Subcutaneous abdominal adipose tissue (tissue), 5 donors: Measurements from ENCODE around the gene ZSCAN12.
"Not testable (repeated sequence)": the region's sequence is repeated elsewhere in the genome, so short reads cannot be mapped to it uniquely, and the experiment has no call there.

Experiments
- H3K27ac ChIP-seq: one replicate; pipeline ENCODE4 v1.7.0; 2013; ENCODE audit warnings: low read depth, mild to moderate bottlenecking, inconsistent platforms, low read length, moderate library complexity
- H3K27me3 ChIP-seq, 5 donors: one replicate each; pipeline ENCODE4 v1.7.0; 2013; ENCODE audit warnings: low read length in 5 of 5, inconsistent platforms in 1 of 5; ENCODE audit not compliant: control insufficient read depth in 5 of 5, insufficient read depth in 4 of 5
- H3K36me3 ChIP-seq, 5 donors: one replicate each; pipeline ENCODE4 v1.7.0; 2013; ENCODE audit warnings: low read length in 5 of 5; ENCODE audit not compliant: control insufficient read depth in 5 of 5, insufficient read depth in 5 of 5
- H3K4me1 ChIP-seq, 5 donors: one replicate each; pipeline ENCODE4 v1.7.0; 2013; ENCODE audit warnings: low read length in 5 of 5, mild to moderate bottlenecking in 3 of 5, moderate library complexity in 1 of 5; ENCODE audit not compliant: control insufficient read depth in 5 of 5, insufficient read depth in 5 of 5
- H3K4me3 ChIP-seq, 5 donors: one replicate each; pipeline ENCODE4 v1.7.0; 2013; ENCODE audit warnings: low read length in 5 of 5, low read depth in 1 of 5
- H3K9ac ChIP-seq, 5 donors: one replicate each; pipeline ENCODE4 v1.7.0; 2013; ENCODE audit warnings: low read length in 5 of 5, mild to moderate bottlenecking in 4 of 5, moderate library complexity in 3 of 5
- H3K9me3 ChIP-seq, 5 donors: one replicate each; pipeline ENCODE4 v1.7.0; 2013; ENCODE audit warnings: low read length in 5 of 5; ENCODE audit not compliant: control insufficient read depth in 5 of 5
- donor health status: healthy.
- donor health status: healthy.
- donor health status: healthy.
- donor health status: healthy.
- donor health status: healthy.

Gene ZSCAN12

GRCh38 chr6:28373925-28374324 is 25.6 kb downstream of the ZSCAN12 start:
- Histone ChIP-seq H3K27me3 (no peaks in the 10 kb centered on the region), H3K9me3 (no peaks in the 10 kb centered on the region), H3K4me3 (no peak overlapping the region), H3K4me1 (no peaks in the 10 kb centered on the region), H3K36me3 (peaks cover 0 to 9% (median under 1%) of the 10 kb centered on the region in 5 donors), H3K27ac (no peak overlapping the region), H3K9ac (no peak overlapping the region)

- H3K9ac ChIP-seq, result no peak overlapping the region
- H3K36me3 ChIP-seq, result peaks cover 0 to 9% (median 5%) of the 10 kb centered on the region in 5 donors
- no peaks in the 10 kb centered on the region for H3K9me3 ChIP-seq
- H3K27me3 ChIP-seq, result no peaks in the 10 kb centered on the region
- H3K4me1 ChIP-seq, result no peaks in the 10 kb centered on the region
- no peak overlapping the region for H3K27ac ChIP-seq
- no peak overlapping the region for H3K4me3 ChIP-seq
These were observed 27.7 kb downstream of the ZSCAN12 start for GRCh38 chr6:28371706-28372451.

DNA sequence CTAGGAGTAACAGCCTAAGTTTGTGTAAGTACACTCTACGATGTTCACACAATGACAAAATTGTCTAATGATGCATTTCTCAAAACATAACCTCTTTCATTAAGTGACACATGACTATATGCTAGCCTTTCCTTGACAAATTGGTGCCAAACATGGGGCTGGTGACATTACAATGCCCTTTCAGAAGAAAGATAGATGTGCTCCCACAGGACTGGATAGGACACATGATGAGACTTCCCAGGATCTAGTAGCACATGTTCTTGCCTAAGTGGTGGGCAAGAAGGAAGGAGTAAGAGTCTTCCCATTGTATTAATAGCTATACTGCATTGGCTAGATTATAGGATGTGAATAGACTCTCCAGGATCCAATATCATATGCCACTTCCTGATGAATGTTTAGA is 28.3 kb downstream of the ZSCAN12 start:
- no peak overlapping the region for H3K4me3 ChIP-seq
- no peaks in the 10 kb centered on the region for H3K27me3 ChIP-seq
- H3K9ac ChIP-seq, result no peak overlapping the region
- no peaks in the 10 kb centered on the region for H3K9me3 ChIP-seq
- peaks cover 2 to 15% (median 6%) of the 10 kb centered on the region in 5 donors for H3K36me3 ChIP-seq
- no peaks in the 10 kb centered on the region for H3K4me1 ChIP-seq
- no peak overlapping the region for H3K27ac ChIP-seq

DNA sequence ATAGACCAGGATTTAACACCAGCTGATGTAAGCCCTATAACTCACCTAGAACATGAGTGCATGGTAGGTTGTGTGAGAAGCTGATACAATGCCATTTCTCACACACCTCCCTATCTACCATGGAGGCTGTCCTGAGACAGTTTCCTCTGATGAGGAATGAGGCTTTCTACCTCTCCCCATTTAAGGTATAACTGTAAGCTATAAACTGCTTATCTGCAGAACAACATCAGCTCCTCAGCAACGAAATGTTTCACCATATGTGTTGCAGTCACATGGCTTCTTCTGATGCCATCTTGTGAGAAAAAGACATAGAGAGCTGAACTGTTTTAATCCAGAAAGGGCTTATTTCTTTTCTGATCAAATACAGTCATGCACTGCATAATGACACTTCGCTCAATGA is 29.1 kb downstream of the ZSCAN12 start:
- Histone ChIP-seq H3K36me3 (peaks cover 10 to 23% (median 13%) of the 10 kb centered on the region in 5 donors), H3K9ac (no peak overlapping the region), H3K9me3 (no peaks in the 10 kb centered on the region), H3K4me1 (no peaks in the 10 kb centered on the region), H3K27me3 (no peaks in the 10 kb centered on the region), H3K4me3 (no peak overlapping the region), H3K27ac (no peak overlapping the region)

- no peak overlapping the region for H3K9ac ChIP-seq
- H3K27me3 ChIP-seq, result no peaks in the 10 kb centered on the region
- H3K27ac ChIP-seq, result no peak overlapping the region
- H3K9me3 ChIP-seq, result no peaks in the 10 kb centered on the region
- no peaks in the 10 kb centered on the region for H3K4me1 ChIP-seq
- no peak overlapping the region for H3K4me3 ChIP-seq
- peaks cover 12 to 33% (median 21%) of the 10 kb centered on the region in 5 donors for H3K36me3 ChIP-seq
These were observed 30.1 kb downstream of the ZSCAN12 start for GRCh38 chr6:28369463-28369862.

- Histone ChIP-seq H3K4me1 (no peaks in the 10 kb centered on the region), H3K9me3 (no peaks in the 10 kb centered on the region), H3K36me3 (peaks cover 15 to 42% (median 31%) of the 10 kb centered on the region in 5 donors), H3K27ac (no peak overlapping the region), H3K9ac (no peak overlapping the region), H3K4me3 (no peak overlapping the region), H3K27me3 (no peaks in the 10 kb centered on the region)
These were observed 31.0 kb downstream of the ZSCAN12 start for GRCh38 chr6:28368522-28368921.

GRCh38 chr6:28365590-28365989 is 34.0 kb downstream of the ZSCAN12 start:
- H3K4me1 ChIP-seq, H3K27me3 ChIP-seq, H3K4me3 ChIP-seq, H3K9ac ChIP-seq, H3K27ac ChIP-seq, H3K9me3 ChIP-seq: not testable (repeated sequence)
- peaks cover 15 to 62% (median 45%) of the 10 kb centered on the region in 5 donors for H3K36me3 ChIP-seq

- Histone ChIP-seq H3K4me1 (peaks cover 2 to 6% (median 6%) of the 10 kb centered on the region in 5 donors), H3K27ac (no peak overlapping the region), H3K9me3 (no peaks in the 10 kb centered on the region), H3K36me3 (peaks cover 6 to 51% (median 43%) of the 10 kb centered on the region in 5 donors), H3K4me3 (no peak overlapping the region), H3K9ac (no peak overlapping the region), H3K27me3 (no peaks in the 10 kb centered on the region)
These were observed 38.6 kb downstream of the ZSCAN12 start for GRCh38 chr6:28360961-28361360.

- H3K9ac ChIP-seq, H3K27me3 ChIP-seq, H3K27ac ChIP-seq, H3K4me3 ChIP-seq, H3K9me3 ChIP-seq: not testable (repeated sequence)
- Histone ChIP-seq H3K4me1 (peaks cover 2 to 19% (median 15%) of the 10 kb centered on the region in 5 donors), H3K36me3 (peaks cover 3 to 37% (median 30%) of the 10 kb centered on the region in 5 donors)
These were observed 40.0 kb downstream of the ZSCAN12 start for GRCh38 chr6:28359562-28359961.

GRCh38 chr6:28357036-28357435 is 42.5 kb downstream of the ZSCAN12 start:
- Histone ChIP-seq H3K9me3 (no peaks in the 10 kb centered on the region), H3K4me1 (peaks cover 2 to 19% (median 15%) of the 10 kb centered on the region in 5 donors), H3K27ac (no peak overlapping the region), H3K27me3 (no peaks in the 10 kb centered on the region), H3K36me3 (peaks cover 0 to 17% (median 10%) of the 10 kb centered on the region in 5 donors), H3K9ac (no peak overlapping the region), H3K4me3 (no peak overlapping the region)
